Uterus (tissue), 2 donors: ENCODE measurements around the gene IBA57.

Experiments used
- CTCF ChIP-seq, 4 experiments: fragments of 200-600 bp in 2 of 4; fragments of 450-650 bp in 2 of 4; sonication (generic) in 2 of 4; IDR thresholded peaks; one replicate each; pipeline ENCODE4 v1.5.1; 2016 to 2019; ENCODE audit warnings: antibody characterized with exemption in 4 of 4, mild to moderate bottlenecking in 2 of 4, moderate library complexity in 1 of 4
- POLR2A ChIP-seq, 2 donors: fragments of 450-650 bp; IDR thresholded peaks; one replicate each; pipeline ENCODE4 v1.6.1; 2016; ENCODE audit warnings: antibody characterized with exemption in 2 of 2, mild to moderate bottlenecking in 1 of 2, moderate library complexity in 1 of 2

- TF ChIP-seq CTCF (IDR thresholded peaks at IDR 0.05), result no peak
- no peak for TF ChIP-seq POLR2A (IDR thresholded peaks at IDR 0.05)
Measured at GRCh38 chr1:228155596-228156514, 9.7 kb upstream of the IBA57 start.
